HUDEP-2 (cell line): ENCODE results near the gene PRSS22.

Source experiments
- DNase-seq, 76 experiments: peaks; one replicate each; lab custom pipeline; 2025; ENCODE audit not compliant: unreplicated experiment in 76 of 76; lab: John Stamatoyannopoulos, UW

PRSS22 gene

DNA sequence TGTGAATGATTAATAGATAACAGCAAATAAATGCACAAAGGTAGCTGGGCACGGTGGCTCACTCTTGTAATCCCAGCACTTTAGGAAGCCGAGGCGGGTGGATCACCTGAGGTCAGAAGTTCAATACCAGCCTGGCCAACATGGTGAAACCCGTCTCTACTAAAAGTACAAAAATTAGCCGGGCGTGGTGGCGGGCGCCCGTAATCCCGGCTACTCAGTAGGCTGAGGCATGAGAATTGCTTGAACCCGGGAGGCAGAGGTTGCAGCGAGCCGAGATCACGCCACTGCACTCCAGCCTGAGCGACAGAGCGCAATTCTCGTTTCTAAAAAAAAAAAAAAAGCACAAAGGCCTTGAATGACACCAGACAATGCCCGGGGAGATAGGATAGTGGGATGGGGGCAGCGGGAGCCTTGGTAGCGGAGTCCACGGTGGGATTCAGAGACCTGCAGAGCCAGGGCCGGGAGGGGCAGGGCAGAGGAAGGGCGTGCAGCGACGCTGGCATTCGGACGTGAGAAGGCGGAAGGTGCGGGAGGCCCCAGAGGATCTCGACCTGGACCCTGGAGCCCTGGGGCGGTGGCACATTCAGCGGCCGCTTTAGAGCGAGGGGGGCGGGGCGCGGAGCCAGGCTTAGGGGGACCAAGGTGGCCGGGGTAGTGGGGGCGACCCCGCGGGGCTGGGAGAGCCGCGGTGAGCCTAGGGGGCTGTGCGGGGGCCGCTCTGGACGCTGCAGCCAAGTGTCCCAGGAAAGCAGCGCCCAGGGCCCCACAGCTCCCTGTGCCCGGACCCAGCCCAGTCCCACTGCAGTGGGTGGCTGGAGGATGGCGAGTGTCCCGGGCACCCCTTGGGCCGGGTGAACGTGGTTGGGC lies 24.0 kb upstream of the PRSS22 start:
- DNase-seq: peak in 3 of 76 experiments; percentile 17 to 41 (median 22)

DNA sequence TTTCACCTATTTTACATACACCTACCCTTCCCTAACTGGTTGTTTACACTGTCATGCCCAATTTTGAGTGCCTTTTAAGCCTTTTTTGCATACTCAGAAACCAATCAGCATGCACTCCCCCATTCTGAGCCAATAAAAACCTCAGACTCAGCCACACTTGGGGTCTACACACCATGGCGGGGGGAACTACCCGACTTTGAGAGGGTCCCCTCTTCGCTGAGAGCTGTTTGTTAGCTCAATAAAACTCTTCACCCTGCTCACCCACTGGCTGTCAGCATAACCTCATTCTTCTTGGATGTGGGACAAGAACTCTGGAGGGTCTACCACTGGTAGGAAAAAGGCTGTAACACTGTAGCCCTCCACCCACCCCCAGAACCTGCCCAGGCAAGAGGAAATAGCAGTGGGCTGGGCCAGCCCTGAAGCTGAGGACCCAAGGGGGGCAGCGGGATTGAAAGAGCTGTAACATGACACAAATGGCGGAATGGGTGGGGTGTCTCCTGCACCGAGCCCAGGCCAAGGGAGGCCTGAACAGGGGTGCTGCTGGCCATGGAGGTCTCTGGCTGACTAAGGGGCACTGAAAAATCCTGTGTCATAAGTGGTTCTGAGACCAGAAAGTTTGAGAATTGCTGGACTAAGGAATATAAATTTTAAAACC lies 22.0 kb upstream of the PRSS22 start:
- DNase-seq: no peak

DNA sequence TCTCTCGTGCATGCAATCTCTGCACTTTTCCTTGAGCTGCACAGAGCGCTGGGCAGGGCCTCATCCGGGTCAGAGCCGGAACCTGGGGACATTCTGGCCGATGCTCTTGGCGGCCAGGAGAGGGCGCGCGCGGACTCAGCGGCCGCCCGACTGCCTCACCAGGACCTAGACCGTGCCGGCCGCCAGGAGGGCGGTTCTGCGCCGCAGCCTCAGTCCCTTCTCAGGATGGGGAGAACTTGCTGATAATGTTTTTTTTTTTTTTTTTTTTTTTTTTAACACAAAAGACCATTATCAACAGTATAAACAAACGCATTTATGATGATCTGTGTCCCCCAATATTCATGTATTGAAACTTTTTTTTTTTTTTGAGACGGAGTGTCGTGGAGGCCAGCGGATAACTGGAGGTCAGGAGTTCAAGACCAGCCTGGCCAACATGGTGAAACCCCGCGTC lies 17.0 kb upstream of the PRSS22 start:
- DNase-seq: peak in 70 of 76 experiments; percentile 4 to 74 (median 52)

DNA sequence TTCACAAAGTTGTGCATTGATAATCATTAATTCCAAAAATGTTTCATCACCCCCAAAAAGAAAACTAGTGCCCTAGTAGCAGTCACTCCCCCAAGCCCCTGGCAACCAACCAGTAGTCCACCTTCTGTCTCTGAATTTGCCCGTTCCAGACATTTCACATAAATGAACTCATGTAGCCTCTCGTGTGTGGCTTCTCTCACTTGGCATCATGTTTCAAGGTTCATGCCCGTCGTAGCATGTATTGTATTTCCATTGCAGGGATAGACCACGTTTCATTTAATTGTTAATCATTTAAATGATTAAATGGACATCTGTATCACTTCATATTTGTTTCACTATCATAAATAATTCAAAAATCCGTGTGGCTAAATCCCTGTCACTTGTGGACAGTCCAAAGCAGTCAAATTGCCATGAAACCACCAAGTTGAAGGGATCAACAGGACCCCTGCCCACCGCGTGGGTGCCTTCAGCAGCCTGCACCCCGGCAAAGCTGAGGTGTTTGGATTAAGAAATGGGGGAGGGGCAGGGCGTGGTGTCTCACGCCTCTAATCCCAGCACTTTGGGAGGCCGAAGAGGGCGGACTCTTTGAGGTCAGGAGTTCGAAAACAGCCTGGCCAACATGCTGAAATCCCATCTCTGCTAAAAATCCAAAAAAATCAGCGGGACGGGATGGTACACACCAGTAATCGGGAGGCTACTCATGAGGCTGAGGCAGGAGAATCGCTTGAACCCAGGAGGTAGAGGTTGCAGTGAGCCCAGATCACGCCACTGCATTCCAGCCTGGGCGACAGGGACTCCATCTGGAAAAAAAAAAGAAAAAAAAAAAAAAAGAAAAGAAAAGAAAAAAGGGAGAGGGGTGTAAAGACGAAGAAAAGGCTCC lies 16.3 kb upstream of the PRSS22 start:
- DNase-seq: no peak

DNA sequence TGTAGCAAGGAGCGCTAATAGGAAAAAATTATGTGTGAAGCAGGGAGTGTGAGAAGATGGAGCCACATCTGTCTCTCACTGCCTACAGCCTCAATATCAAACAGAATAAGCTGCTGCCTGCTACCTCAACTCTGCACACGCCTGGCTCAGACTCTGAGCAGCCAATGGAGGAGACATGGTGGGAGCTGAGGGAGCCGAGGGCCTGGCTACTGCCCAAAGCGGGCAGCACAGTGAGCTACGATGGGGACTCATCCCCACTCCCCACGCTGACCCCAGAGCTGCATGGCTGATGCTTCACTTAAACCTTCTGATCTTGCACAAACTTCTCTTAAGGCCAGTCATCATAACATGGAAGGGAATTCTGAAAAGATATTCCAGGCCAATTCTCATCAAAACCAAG lies 14.0 kb upstream of the PRSS22 start:
- DNase-seq: no peak

DNA sequence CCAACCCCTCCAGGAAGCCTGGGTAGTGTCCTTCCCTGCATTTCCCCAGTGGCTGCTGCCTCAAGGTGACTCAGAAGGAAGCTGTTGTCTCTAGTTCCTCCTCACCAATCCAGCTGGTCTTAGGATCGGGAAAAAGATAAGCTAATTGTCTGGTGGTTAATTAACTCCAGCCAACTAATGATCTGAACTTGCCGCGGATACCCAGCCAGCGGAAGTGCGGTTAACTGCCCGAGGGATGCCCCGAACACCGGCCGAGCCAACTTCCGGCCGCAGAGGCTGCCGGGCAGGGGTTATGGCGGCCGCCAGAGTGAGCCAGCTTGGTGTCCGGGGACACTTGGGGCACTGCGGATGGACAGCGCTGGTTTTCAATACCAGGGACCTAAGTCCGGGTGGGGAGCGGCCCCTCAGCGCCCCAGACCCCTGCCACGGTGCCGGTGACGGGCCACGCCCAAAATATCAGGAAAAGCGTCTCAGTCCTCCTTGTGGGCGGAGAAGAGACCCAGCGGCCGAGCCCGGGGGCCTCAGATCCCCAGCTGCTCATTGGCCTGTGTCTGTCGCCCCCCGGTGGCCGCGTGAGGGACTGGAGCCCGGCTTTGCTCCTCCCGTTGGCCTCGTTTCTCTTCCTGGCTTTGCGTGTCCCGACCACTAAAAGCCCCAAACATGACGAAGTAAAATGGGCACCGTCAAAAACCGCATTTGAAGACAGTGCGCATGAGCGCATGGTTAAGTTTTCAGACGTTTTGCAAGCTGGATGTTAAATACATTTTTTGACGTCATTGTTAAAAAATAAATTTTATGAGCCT lies 10.2 kb upstream of the PRSS22 start:
- peak in 75 of 76 experiments; percentile 40 to 96 (median 87) for DNase-seq

DNA sequence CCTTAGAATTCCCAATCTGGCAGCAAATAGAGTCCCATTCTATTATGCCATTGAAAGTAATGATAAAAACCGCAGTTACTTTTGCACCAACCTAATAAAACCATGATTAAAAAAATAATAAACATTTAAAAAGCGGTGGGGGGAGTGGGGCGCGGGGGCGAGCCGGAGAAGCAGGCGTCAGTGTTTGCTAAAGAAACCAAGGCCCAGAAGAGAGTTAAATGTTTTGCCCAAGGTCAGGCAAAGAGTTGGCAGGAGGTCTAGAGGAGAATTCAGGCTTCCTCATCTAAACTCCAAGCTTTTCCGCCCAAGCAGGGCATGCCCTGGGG lies 9.7 kb upstream of the PRSS22 start:
- DNase-seq: no peak

DNA sequence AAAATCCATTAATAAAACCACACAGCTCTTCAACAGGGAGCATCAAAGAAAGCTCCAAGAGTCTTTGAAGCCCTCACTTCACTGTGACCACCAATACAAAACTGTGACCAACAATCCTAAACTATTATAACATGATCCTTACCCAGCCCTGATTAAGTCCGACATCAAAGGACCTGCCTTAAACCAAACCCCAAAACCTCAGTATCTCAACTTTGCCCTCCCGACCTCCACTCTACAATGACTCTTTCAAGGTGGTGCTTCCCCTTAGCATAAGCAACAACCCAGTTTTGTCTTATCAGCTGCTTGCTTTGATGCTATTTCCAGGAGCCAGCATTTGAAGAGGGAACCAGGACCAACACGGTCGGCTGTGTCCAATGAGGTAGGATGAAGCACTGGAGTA lies 8.5 kb upstream of the PRSS22 start:
- no peak for DNase-seq

DNA sequence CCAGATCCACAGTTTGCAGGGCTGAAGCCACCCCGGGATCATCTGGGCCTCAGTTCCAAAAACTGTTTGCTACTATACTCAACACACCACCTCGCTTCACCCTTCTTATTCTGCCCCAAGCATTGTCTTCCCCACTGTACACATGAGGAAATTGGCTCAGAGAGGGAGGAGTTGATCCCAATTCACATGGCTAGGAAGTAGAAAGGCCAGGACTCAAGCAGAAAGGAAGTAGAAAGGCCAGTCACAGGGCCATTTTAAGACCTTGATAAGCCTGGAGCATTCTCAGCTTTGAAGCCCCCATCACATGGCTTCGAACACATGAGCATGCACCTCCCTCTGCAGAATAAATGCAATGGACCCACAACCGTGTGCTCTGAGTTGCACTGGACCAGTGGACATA lies 7.7 kb upstream of the PRSS22 start:
- DNase-seq: no peak

DNA sequence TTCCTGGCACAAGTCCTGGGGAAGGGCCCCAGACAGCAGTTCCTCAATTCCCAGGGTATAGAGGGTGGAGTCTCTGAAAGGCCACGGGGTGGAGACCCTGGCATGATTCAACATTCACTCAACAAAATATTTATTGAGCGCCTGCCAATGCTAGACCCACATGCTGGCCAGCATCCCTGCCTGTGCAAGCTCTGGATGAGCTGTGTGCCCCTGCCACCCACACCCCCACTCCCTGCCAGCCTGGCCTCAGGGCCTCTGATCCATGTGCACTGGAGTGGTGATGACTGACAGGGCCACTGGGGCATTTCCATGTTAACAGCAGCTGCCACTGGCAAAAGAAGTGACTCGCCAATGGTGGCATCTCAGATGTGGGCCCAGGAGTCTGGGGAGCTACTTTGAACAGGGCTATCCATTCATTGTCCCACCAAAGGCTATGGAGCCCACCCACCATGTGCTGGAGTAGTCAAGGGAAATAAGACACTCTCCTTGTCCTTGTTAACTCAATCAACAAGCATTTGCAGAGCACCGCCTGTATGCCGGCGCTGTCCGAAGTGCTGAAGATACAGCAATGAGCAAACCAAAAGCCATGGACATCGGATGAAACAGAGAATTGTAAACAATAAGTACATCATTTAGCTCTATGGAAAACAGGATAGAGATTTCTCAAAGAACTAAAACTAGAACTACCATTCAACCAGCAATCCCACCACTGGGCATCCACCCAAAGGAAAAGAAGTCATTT lies 3.0 kb upstream of the PRSS22 start:
- DNase-seq: peak in 1 of 76 experiments; percentile 2

DNA sequence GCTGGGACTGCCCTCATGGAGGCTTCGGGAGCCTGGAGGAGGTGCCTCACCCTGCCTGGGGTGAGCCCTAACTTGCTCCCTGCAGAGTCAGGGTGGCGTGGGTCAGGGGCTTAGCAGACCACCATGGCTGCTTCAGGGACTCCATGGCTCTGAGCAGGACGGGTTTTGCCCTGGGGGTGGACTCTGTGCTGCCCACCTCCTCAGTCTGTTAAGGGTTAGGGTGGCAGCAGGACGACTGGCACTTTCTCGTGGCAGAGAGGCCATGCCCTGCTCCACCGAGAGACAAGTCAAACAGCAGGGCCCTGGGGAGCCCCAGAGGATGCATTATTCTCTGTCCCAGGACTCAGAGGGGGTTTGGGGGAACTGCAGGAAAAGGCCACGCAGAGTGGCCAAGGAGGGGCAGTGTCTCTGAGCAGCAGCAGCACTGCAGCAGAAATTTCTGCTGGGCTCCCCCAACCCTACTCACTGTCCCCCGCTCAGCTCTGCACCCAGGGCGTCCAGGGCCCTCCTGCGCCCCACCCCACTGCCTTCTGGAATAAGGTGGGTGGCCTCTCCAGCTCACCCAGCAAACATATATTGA lies 1.8 kb upstream of the PRSS22 start:
- DNase-seq: no peak

DNA sequence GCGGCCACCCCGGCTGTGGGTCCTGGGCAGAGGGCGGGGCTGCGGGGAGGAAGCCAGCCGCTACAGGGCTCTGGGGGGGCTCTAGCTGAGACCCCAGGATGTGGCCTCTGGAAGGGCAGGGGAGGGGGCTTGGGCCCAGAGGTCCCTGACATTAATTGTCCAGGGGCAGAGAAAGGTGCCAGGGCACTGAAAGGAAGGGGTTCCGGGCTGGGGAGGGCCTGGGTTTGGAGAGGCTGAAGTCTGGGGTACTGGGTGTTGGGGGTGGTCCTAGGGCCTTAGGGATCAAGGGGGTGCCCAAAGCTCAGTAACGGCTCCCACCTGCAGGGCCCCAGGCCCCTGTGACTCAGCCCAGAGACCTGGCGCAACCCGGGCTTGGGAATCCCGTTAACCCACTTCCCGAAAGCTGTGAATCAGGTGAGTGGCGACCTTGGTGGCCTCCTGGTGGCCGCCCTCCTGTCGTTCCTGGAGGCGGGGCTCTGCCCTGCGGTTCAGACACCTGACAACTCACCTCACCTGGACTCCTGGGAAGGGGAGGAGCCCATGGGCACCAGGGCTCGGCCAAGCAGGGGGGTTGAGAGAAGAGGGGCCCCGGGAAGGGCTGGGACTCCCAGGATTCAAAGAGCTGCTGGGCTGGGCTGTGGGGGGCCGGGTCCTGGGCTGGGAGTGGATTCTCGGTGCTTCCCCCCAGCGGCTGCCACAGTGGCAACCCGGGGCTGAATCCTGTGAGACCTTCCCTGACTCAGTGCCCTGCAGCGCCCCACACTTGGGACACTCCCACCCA lies 465 bp upstream of the PRSS22 start:
- no peak for DNase-seq

DNA sequence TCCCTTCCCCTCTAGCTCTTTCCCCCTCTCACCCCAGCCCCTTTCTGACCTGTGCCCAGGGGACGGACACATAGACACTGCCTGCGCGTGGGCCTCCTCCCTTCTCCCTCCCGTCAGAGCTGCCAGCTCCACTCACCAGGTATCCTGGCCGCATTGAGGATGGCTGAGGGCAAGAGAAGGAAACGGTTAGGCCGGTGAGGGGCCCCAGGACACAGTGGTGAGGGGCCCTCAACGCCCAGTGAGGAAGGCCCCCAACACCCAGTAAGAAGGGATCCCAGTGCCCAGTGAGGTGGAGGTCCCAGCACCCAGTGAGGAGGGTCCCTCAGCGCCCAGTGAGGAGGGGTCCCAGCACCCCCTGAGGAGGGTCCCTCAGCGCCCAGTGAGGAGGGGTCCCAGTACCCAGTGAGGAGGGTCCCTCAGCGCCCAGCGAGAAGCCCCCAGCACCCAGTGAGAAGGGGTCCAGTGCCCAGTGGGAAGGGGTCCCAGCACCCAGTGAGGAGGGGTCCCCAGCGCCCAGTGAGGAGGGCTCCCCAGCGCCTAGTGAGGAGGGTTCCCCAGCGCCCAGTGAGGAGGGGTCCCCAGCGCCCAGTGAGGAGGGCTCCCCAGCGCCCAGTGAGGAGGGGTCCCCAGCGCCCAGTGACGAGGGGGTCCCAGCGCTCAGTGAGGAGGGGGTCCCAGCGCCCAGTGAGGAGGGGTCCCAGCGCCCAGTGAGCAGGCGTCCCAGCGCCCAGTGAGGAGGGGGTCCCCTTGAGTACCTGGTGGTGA lies 1.1 kb downstream of the PRSS22 start:
- DNase-seq: no peak

DNA sequence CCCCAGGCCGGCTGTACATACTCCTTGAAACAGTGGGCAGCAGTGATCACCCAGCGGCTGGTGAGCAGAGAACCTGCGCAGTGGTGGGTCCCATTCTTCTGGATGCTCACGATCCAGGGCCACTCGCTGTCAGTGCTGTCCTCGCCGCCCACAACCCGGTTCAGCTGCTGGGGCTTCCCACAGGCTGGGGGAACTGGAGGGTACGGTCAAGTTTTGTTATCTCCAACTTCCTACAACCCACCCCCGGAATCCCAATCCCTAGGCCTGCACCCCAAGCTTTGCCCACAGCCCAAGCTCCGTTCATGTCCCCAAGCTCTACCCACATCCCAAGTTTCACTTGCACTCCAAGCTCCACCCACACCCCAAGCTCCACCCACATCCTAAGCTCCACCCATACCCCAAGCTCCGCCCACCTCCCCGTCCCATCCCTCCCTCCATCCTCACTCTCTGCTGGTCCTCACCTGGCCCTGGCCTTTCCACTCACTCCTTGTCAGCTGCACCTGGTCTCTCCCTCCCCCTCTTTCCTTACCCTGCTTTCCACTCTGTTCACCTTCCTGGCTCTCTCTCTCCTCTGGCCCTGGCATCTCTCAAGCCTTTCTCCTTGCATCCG lies 1.8 kb downstream of the PRSS22 start:
- peak in 4 of 76 experiments; percentile 2 to 7 (median 4) for DNase-seq

DNA sequence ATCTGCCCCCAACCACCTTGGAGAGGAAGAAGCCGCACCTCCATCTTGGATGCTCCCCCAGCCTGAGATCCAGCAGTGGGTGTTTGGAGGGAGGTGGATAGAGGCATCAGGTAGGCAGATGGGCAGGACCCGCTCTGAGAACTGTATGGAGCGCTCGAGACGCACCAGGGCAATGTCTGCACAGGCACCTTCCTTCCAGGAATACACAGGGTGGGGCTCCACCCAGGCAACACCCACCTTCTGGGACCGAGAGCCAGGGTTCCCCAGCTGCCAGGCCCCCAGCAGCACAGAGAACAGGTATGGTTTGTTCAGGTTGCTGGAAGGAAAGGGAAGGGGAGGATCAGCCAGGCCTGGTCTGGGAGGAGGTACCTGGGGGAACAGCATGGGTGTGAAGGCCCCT lies 2.4 kb downstream of the PRSS22 start:
- DNase-seq: no peak

DNA sequence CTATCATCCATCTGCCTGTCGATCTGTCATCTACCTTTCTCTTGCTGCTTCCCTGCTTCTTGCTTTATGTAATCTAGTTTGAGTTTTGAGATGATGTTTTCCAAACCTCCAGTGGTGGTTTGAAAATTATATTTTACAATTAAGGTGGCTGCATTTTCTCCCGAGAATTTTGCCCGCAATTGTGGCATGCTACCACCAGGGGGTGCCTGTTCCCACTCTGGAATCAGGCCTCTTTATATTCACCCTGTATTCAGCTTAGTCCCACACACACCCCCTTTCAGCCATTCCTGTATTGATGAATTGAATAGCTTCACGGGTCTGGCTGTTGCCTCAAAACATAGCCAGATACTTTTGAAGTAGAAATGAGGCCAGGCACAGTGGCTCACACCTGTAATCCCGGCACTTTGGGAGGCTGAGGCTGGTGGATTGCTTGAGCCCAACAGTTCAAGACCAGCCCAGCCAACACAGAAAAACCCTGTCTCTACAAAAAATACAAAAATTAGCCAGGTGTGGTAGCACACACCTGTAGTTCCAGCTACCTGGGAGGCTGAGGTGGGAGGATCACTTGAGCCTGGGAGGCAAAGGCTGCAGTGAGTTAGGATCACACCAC lies 3.2 kb downstream of the PRSS22 start:
- DNase-seq: peak in 9 of 76 experiments; percentile 10 to 33 (median 16)

DNA sequence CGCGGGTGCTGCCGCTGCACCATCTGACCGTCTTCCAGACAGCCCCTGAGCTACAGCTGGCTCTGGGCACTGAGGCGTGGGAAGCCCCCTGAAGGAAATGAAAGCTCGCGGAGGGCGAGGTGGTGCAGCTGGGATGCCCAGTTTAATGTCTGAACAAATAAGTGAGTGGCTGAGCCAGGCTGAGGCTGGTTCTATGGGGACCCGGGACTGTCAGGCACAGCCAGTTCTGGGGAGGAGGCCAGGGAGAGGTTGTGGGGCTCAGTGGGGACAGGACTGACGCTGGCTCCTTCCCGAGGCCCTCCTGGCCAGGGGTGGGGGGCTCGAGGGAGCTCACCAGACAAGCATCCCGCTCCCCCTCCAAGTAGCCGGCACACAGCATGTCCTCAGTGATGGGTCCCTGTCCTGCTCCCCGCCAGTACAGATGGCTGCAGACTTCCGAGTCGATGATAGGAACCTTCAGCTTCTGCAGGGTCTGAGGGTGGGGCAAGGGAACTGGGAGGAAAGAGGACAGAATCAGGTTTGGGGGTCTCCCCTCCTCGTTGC lies 4.4 kb downstream of the PRSS22 start:
- no peak for DNase-seq
